HG03196 (cell line): Measurements from ENCODE around the gene OR51V1.
A peak's percentile ranks its signal among the peaks of the same experiment; 100 is the strongest.
"Not testable (repeated sequence)": the region's sequence is repeated elsewhere in the genome, so short reads cannot be mapped to it uniquely, and the experiment has no call there.

Source experiments
- ATAC-seq: cut with Tn5 transposase; IDR thresholded peaks from one replicate; pipeline ENCODE4 v1.9.1; 2021; ENCODE audit not compliant: unreplicated experiment

OR51V1 gene, protein sequence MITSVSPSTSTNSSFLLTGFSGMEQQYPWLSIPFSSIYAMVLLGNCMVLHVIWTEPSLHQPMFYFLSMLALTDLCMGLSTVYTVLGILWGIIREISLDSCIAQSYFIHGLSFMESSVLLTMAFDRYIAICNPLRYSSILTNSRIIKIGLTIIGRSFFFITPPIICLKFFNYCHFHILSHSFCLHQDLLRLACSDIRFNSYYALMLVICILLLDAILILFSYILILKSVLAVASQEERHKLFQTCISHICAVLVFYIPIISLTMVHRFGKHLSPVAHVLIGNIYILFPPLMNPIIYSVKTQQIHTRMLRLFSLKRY

DNA sequence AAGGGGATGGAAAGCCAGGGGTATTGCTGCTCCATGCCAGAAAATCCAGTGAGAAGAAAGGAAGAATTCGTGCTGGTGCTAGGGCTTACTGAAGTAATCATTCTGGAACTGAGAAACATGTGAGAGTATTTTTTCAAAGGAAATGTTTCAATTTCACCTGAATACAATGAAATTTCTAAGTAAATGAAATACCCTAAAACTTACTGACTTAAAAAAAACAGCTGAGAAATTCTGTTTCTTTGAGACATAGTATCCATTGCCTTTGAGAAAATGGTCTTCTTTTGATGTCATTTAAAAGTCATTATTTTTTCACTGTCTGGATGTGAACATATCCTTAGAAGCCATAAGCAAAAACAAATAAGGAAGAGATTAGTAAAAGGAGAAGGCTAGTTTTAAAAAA lies at the start of gene OR51V1:
TSS of gene OR51V1 (minus strand) at position 101 of the 400 bp plus-strand sequence. CDS start at position 101, 0 bp downstream.
- ATAC-seq, result no peak

DNA sequence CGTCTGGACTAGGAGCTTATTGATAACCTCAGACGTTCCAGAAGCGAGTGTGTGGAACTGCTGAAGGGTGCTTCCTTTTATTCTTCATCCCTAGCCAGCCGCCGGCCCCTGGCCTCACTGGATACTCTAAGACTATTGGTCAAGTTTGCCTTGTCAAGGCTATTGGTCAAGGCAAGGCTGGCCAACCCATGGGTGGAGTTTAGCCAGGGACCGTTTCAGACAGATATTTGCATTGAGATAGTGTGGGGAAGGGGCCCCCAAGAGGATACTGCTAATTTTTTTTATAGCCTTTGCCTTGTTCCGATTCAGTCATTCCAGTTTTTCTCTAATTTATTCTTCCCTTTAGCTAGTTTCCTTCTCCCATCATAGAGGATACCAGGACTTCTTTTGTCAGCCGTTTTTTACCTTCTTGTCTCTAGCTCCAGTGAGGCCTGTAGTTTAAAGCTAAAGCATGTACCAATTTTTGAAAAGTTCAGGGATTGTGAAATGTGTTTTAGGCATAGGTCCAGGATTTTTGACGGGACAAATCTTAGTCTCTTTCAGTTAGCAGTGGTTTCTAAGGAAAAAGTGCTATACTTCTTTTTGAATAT lies 49.4 kb upstream of the OR51V1 start, which contains the start of gene HBG1:
TSS of gene HBG1 (minus strand) at position 51 of the 590 bp plus-strand sequence. CDS start 53 bp downstream, outside the sequence.
- ATAC-seq, result not testable (repeated sequence)

DNA sequence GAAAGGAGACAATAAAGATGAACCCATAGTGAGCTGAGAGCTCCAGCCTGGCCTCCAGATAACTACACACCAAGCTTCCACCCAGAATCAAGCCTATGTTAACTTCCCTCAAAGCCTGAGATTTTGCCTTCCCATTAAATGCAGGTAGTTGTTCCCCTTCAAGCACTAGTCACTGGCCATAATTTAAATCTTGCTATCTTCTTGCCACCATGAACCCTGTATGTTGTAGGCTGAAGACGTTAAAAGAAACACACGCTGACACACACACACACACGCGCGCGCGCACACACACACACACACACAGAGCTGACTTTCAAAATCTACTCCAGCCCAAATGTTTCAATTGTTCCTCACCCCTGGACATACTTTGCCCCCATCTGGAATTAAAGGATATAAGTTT lies 48.0 kb upstream of the OR51V1 start:
- not testable (repeated sequence) for ATAC-seq

DNA sequence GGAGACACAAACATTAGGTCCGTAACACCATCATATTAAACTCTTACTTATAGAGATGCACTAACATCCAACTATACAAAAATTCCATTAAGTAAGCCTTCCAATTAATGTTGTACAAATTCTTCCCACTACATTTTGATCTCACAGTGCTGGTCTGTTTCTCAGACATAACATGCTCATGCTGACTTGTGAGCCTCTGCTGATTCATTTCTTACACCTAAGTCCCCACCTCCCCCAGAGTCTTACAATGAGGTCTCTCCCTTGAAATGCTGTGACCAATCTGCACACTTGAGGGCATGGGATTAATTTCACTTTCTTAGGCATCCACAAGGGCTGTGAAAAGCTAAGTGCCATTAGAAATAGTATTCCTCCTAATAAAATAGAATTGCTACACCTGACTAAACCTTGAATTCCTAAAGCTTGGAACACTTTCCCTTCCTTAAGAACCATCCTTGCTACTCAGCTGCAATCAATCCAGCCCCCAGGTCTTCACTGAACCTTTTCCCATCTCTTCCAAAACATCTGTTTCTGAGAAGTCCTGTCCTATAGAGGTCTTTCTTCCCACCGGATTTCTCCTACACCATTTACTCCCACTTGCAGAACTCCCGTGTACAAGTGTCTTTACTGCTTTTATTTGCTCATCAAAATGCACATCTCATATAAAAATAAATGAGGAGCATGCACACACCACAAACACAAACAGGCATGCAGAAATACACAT lies 47.1 kb upstream of the OR51V1 start:
- no peak for ATAC-seq

DNA sequence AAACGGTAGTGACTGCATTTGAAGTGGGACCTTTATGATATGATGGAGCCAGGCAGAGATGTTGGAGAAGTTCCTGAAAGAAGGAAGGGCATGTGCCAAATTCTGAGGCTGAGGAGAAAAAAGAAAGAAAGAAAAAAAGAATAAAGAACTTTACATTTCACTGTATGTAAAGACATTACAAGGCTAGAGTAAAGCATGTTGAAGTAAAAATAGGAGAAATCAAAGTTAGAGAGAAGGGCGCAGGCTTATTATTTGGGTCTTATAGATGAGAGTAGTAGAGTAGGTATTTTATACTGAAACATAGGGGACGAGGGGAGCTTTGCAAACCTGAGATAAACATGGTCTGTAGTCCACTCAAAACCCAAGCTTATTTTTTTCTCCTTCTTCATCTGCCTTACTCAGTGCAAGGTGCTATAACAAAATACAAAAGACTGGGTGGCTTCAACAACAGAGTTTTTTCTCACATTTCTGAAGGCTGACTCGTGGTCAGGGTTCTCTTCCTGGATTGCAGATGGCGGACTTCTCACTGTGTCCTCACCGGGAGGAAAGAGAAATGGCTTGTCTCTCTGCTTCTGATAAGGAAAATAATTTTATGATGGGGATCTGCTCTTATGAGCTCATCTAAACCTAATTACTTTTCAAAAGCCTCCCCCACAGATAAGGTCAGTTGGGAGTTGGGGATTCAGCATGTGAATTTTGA lies 46.4 kb upstream of the OR51V1 start:
- no peak for ATAC-seq

DNA sequence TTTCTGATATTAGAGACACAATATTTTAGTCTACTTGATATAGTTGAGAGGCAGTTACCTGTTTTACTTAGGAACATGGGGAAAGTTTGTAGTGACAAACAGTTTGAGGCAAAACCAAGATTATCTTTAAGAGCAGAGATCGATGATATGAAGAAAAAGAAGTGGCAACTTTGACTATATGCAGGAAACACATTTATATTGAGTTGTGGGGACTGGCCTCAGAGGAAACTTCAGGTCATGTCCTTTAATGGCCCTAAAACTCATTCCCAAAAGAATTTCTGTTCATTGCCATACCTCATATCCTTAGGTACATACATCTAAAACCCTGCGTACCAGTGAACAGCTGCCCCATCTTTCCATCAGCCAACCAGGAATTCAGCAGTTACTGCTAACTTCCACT lies 44.7 kb upstream of the OR51V1 start:
- no peak for ATAC-seq

DNA sequence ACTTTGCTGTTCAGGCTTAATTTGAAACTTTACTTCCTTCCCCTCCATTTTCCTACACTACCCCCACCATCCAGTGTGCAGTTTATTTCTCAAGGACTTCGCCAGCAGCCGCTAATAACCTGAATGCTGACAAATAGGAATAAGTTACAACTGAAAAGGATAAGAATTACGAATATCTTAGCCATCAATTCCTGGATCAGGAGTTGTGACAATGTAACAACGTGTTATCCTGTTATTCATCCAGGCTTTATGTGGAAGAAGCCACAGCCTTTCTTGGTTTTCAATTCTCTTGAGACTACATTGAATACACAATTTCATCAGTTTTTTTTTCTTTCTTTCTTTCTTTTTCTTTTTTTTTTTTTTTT lies 43.3 kb upstream of the OR51V1 start:
- ATAC-seq, result no peak

DNA sequence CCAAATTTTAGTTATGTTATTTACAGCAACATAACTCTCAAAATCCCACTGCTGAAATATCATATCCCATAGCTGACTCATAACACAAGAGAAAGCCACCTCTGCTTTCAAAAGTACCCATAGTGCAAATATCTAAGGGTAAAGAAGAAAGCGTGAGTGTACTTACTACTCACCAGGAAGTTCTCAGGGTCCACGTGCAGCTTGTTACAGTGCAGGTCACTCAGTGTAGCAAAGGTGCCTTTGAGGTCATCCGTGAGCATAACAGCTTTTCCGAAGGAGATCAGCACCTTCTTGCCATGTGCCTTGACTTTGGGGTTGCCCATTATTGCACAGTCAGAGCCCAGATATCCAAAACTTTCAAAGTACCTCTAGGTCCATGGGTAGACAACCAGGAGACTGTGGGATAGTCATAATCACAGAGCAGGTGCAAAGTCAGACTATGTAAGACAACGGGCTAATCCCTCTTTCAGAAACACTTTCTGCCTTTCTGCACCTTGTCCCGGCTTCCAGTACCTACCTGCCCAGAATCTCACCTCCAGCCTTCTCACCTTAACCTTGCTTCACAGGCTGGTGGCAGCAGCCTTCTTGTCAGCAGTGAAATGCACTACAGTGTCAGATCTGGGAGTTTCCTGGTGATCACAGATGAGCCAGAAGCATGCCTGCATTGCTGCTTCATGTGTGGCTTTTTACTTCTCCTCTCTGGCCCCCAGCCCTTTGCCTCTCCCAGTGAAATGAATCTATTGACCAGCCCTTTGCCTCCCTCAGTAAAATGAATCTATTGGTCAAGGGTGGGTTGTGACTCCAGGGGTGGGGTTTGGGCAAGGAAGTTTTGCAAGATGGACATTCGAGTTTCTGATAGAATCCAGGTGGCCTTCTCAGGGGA lies 42.7 kb upstream of the OR51V1 start:
- ATAC-seq, result no peak

DNA sequence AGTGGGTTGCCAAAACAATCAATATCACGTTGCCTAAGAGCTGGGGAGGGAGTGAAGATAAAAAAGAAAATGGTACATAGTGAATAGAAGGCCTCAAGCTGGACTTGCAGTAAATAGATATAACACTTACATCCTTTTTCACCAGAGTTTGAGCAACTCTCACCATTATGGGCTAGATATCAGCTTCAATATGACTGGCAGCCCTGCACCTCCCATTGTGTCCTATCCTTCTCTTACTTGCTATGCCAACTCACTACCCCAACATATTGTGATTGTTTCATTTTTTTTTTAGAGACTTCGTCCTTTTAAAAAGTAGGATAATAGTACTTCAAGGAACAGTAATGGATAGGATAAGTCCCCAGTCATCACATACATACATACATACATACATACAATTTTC lies 41.7 kb upstream of the OR51V1 start:
- no peak for ATAC-seq

DNA sequence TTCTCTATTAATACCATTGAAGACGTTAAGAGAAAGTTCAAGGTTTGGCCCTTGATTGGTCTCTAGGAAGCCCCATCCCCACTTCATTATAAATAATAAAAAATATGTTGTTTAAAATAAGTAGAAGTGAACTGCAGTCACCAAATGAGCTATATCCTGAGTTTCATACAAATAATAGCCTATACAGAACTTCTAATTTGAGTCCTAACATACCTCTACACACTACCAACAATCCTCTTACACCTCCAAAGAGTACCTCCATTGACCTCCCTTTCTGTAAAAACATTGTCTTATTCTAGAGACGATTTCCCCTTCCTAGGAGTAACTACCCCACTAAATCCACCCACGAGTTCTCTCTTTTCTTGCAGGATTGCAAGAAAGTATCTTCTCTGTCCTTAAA lies 41.0 kb upstream of the OR51V1 start:
- ATAC-seq, result no peak

DNA sequence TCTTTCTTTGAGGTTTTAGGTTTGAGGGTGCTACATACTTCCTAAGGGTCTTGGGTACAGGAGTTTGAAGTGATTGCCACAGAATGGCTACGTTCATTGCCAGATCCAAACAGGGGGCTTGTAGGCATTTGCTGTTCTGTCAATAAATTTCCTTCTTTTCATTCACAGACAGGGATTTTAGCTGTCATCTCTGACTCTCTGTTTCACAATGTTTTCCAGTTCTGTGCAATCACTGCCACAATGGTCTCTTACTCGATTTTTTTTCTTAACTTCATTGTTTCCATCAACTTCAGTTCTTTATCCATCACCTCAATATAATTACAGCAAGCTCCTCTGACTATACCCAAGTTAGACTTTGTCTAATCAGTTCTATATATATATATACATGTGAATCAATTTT lies 40.0 kb upstream of the OR51V1 start:
- ATAC-seq, result no peak

DNA sequence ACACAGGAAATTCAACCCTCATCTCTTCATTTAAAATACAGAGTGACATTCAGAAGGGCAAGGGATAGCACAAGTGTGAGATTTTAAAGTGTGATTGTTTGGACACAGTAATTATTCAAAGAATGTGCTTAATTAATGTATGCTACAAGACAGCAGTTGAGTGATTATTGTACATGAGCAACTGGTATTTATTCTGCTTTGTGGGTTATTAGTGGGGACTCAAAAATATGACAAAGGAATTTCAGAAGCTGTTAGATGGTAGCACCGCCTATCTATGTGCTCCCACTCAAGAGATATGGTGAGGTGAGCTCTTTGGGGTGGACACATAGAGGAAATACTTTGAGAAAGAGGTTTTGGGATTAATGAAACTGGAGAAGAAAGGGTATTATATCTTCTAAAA lies 39.6 kb upstream of the OR51V1 start:
- no peak for ATAC-seq

DNA sequence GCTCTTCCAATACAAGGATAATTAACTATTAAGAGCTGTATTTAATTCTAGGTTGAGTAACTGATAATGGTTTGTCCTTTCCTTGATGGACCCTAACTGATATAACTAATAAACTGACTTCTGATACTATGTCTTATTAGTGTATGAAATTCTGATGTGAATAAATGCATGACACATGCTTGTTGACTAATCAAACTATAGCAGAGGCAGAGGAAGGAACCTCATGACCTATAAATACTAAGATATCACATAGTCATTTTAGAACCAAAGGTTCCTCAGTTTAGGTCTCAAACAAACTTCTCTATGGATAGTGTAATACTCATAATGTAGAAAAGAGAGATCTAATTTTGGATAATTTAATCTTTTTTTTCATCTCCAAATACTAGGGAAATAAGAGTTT lies 38.6 kb upstream of the OR51V1 start:
- ATAC-seq, result no peak

DNA sequence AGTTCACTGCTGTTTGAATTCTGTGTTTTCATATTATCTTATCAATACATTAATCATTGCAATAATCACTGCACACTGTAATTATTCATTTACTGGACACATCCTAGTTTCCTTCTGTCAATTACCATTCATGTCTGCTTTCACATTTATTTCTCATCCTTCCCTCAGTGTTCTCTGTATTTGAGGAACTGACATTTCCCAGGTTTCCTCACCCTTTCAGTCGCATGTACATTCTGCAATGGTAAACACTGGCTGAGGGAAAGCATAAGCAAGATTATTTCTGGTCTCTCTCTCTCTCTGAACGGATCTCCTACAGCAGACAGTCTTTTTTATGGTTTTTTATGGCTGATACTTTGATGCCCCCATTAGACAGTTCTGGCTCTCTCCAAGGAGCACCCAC lies 38.0 kb upstream of the OR51V1 start:
- ATAC-seq, result no peak

DNA sequence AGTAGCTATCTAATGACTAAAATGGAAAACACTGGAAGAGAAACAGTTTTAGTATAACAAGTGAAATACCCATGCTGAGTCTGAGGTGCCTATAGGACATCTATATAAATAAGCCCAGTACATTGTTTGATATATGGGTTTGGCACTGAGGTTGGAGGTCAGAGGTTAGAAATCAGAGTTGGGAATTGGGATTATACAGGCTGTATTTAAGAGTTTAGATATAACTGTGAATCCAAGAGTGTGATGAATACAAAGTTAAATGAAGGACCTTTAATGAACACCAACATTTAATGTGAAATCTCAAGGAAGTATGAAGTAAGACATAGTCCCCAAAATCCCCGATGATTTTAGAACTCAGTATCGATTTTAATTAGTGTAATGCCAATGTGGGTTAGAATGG lies 36.9 kb upstream of the OR51V1 start:
- no peak for ATAC-seq

DNA sequence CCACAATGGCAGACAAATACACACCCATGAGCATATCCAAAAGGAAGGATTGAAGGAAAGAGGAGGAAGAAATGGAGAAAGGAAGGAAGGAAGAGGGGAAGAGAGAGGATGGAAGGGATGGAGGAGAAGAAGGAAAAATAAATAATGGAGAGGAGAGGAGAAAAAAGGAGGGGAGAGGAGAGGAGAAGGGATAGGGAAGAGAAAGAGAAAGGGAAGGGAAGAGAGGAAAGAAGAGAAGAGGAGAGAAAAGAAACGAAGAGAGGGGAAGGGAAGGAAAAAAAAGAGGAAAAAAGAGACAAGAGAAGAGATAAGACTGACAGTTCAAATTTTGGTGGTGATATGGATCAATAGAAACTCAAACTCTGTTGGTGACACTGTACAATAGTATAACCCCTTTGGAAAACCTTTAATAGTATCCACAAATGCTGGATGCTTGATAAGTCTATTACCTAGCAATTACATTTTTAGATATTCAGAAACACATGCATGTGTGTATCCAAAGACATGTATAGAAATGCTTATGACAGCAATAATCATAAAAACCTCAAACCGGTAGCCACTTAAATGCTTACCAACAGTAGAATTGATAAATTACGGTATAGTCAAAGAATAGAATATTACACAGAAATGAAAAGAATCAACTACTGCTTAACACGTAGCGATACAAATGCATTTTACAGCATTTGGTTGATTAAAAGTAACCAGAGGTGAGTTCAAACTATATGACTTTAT lies 35.0 kb upstream of the OR51V1 start:
- no peak for ATAC-seq

DNA sequence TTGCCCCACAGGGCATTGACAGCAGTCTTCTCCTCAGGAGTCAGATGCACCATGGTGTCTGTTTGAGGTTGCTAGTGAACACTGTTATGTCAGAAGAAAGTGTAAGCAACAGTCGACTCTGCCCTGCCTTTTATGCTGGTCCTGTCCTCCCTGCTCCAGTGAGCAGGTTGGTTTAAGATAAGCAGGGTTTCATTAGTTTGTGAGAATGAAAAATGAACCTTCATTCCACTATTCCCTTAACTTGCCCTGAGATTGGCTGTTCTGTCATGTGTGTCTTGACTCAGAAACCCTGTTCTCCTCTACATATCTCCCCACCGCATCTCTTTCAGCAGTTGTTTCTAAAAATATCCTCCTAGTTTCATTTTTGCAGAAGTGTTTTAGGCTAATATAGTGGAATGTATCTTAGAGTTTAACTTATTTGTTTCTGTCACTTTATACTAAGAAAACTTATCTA lies 33.9 kb upstream of the OR51V1 start, which contains the start of gene HBD:
TSS of gene HBD (minus strand) at position 103 of the 454 bp plus-strand sequence. CDS start at position 53, 50 bp downstream.
- ATAC-seq, result peak; percentile 78

DNA sequence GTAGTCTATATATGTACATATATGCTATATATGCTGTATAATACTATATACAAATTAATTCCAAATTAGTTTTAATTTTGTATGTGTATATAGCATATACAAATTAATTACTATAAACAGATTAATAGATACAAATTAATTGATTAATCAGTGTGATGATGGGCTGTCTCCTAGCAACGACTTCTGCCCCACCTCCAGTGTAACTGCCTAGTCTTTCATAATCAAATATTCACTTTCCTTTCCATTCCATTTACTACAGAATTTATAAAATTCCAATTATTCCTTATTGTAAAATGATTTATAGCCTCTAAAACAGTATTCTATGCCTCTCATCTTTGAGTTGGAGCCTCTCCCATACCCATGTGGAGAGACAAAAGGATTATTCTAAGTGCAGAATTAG lies 32.8 kb upstream of the OR51V1 start:
- no peak for ATAC-seq

DNA sequence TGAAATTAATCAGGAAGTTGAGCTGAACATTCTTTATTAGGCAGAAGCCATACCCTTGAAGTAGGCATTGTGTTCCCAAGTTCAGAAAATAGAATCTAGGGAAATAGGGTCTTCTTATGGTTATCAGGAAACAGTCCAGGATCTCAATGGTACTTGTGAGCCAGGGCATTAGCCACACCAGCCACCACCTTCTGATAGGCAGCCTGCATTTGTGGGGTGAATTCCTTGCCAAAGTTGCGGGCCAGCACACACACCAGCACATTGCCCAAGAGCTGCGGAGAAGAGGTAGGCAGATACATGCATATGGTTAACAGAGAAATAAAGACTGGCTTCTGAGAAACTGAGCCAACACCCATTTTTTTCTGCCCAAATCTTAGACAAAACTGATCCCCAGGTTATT lies 32.3 kb upstream of the OR51V1 start:
- no peak for ATAC-seq

DNA sequence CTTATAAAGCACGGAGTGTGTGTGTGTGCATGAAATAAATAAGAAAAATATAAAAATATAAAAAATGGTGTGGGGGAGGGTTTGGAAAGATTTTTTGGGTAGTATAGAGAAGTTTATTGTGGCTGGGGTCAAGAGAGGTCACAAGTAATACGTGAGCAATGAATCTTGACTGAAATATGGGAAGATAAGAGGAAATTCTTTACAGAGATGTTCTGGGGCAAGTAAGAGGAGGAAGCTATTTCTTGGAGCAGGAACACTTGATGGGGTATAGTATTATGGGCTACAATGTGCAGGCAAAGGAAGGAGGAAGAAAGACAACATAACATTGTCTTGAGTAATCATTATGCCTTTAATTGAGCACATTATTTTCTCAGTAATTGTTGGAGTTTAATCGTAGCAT lies 31.7 kb upstream of the OR51V1 start:
- no peak for ATAC-seq
